Esophagus squamous epithelium (tissue), 5 donors: ENCODE measurements around the gene CAPN11. TPM values are rescaled to one million over a fixed set of nuclear protein-coding genes. Genes with fewer than 3 reads are reported as not detected.
A peak's percentile ranks its signal among the peaks of the same experiment; 100 is the strongest.
"Not testable (repeated sequence)": the region's sequence is repeated elsewhere in the genome, so short reads cannot be mapped to it uniquely, and the experiment has no call there.

Source experiments
- DNase-seq: peaks from one replicate; lab custom pipeline; 2025; lab: John Stamatoyannopoulos, UW
- H3K27ac ChIP-seq, 4 donors: fragments of 200-600 bp; sonication (generic); one replicate each; pipeline ENCODE4 v1.5.1; 2016 to 2019; ENCODE audit warnings: mild to moderate bottlenecking in 1 of 4
- H3K27me3 ChIP-seq, 4 donors: fragments of 200-600 bp; sonication (generic); 1 replicate in 3 of 4; 2 replicates in 1 of 4; pipeline versions ENCODE4 v1.5.1 to v1.6.0; 2017 to 2021; ENCODE audit warnings: antibody characterized with exemption in 1 of 4
- H3K36me3 ChIP-seq, 3 donors: fragments of 200-600 bp; sonication (generic); one replicate each; pipeline ENCODE4 v1.5.1; 2016 to 2019
- H3K4me1 ChIP-seq, 3 donors: fragments of 200-600 bp; sonication (generic); one replicate each; pipeline ENCODE4 v1.5.1; 2017 to 2019
- H3K4me3 ChIP-seq, 4 donors: fragments of 200-600 bp; sonication (generic); 1 replicate in 3 of 4; 2 replicates in 1 of 4; pipeline ENCODE4 v1.5.1; 2016 to 2019; ENCODE audit warnings: mild to moderate bottlenecking in 2 of 4, moderate library complexity in 1 of 4
- H3K9me3 ChIP-seq, 3 donors: fragments of 200-600 bp; sonication (generic); one replicate each; pipeline ENCODE4 v1.5.1; 2016 to 2019
- CTCF ChIP-seq, 6 experiments: fragments of 450-650 bp in 4 of 6; fragments of 200-600 bp in 2 of 6; sonication (generic) in 2 of 6; IDR thresholded peaks; one replicate each; pipeline ENCODE4 v1.5.1; 2016 to 2019; ENCODE audit warnings: antibody characterized with exemption in 6 of 6, mild to moderate bottlenecking in 4 of 6, moderate library complexity in 4 of 6
- POLR2A ChIP-seq, 4 donors: fragments of 450-650 bp; IDR thresholded peaks; one replicate each; pipeline ENCODE4 v1.6.1; 2017; ENCODE audit warnings: antibody characterized with exemption in 4 of 4, mild to moderate bottlenecking in 4 of 4, moderate library complexity in 3 of 4
- WGBS, 2 donors: methylation state at CpG; one replicate each; pipeline ENCODE4 v1.1.5; 2018; 5-methylcytosine and 5-hydroxymethylcytosine counted together
- intact Hi-C: fragments of 100-400 bp; cut with DNase I; formaldehyde crosslinking; loops from one replicate; pipeline ENCODE4 v1.15.0; 2022
- total RNA-seq, 4 donors: library from RNA; depleted of rRNA; stranded (reverse); fragments of >200 nt; gene quantifications; one replicate each; pipeline ENCODE4 v1.1.0, GENCODE V29; 2016
- donor health status: DM: yes; HTN: yes; CAD: no.

The CAPN11 gene
- total RNA-seq, 4 donors from 2014 or later = 0.57 to 1.00 TPM; not detected in 2

- DNase-seq = no peak
- peaks cover 24 to 54% (median 44%) of the 10 kb centered on the region in 3 donors for H3K4me1 ChIP-seq
- peak overlapping the region in 1 of 4 donors; percentile 62 for H3K27ac ChIP-seq
- H3K4me3 ChIP-seq = no peak overlapping the region
- no peak for TF ChIP-seq CTCF (IDR thresholded peaks at IDR 0.05)
- H3K36me3 ChIP-seq = peaks cover 3 to 41% (median 8%) of the 10 kb centered on the region in 3 donors
- intact Hi-C loops = no loop called here
- no peaks in the 10 kb centered on the region for H3K9me3 ChIP-seq
- no peaks in the 10 kb centered on the region for H3K27me3 ChIP-seq
- 95% methylated on average over 6 of the region's 6 CpGs; no CpG with 5 or more reads in 1 of the 2 donors for WGBS, 2 donors
Observed at GRCh38 chr6:44228031-44228430, 69.4 kb downstream of the CAPN11 start.

- H3K9me3 ChIP-seq = no peaks in the 10 kb centered on the region
- peaks cover 23 to 54% (median 47%) of the 10 kb centered on the region in 3 donors for H3K4me1 ChIP-seq
- no peak for TF ChIP-seq POLR2A (IDR thresholded peaks at IDR 0.05)
- no peak for TF ChIP-seq CTCF (IDR thresholded peaks at IDR 0.05)
- no peak overlapping the region for H3K4me3 ChIP-seq
- intact Hi-C loops = no loop called here
- H3K27ac ChIP-seq = no peak overlapping the region
- no peak for DNase-seq
- 100% methylated on average over 4 of the region's 7 CpGs; no CpG with 5 or more reads in 1 of the 2 donors for WGBS, 2 donors
- H3K36me3 ChIP-seq = peaks cover 3 to 45% (median 8%) of the 10 kb centered on the region in 3 donors
- no peaks in the 10 kb centered on the region for H3K27me3 ChIP-seq
Observed at GRCh38 chr6:44228433-44228832, 69.8 kb downstream of the CAPN11 start.

GRCh38 chr6:44228836-44229235 is 70.2 kb downstream of the CAPN11 start:
- intact Hi-C loops = no loop called here
- DNase-seq = no peak
- no peak for TF ChIP-seq POLR2A (IDR thresholded peaks at IDR 0.05)
- TF ChIP-seq CTCF (IDR thresholded peaks at IDR 0.05) = no peak
- no peaks in the 10 kb centered on the region for H3K9me3 ChIP-seq
- peaks cover 23 to 54% (median 50%) of the 10 kb centered on the region in 3 donors for H3K4me1 ChIP-seq
- H3K36me3 ChIP-seq = peaks cover 3 to 48% (median 8%) of the 10 kb centered on the region in 3 donors
- H3K27me3 ChIP-seq = no peaks in the 10 kb centered on the region
- no peak overlapping the region for H3K27ac ChIP-seq
- WGBS, 2 donors = 63 to 100% methylated on average over 1 to 2 of the region's 5 CpGs
- no peak overlapping the region for H3K4me3 ChIP-seq

- H3K36me3 ChIP-seq = peaks cover 3 to 48% (median 8%) of the 10 kb centered on the region in 3 donors
- intact Hi-C loops = no loop called here
- 89 to 97% methylated on average over 8 to 9 of the region's 11 CpGs for WGBS, 2 donors
- TF ChIP-seq POLR2A (IDR thresholded peaks at IDR 0.05) (no peak), CTCF (IDR thresholded peaks at IDR 0.05) (no peak)
- H3K4me1 ChIP-seq = peaks cover 17 to 54% (median 50%) of the 10 kb centered on the region in 3 donors
- H3K4me3 ChIP-seq = no peak overlapping the region
- H3K27me3 ChIP-seq = no peaks in the 10 kb centered on the region
- no peak overlapping the region for H3K27ac ChIP-seq
- no peaks in the 10 kb centered on the region for H3K9me3 ChIP-seq
- DNase-seq = no peak
Observed at GRCh38 chr6:44229376-44230033, 70.9 kb downstream of the CAPN11 start.

- 95 to 100% methylated on average over 4 to 7 of the region's 10 CpGs for WGBS, 2 donors
- Histone ChIP-seq H3K9me3 (no peaks in the 10 kb centered on the region), H3K36me3 (peaks cover 3 to 48% (median 8%) of the 10 kb centered on the region in 3 donors), H3K27me3 (no peaks in the 10 kb centered on the region), H3K4me1 (peaks cover 16 to 54% (median 50%) of the 10 kb centered on the region in 3 donors), H3K27ac (no peak overlapping the region), H3K4me3 (no peak overlapping the region)
- no peak for TF ChIP-seq POLR2A (IDR thresholded peaks at IDR 0.05)
- no peak for TF ChIP-seq CTCF (IDR thresholded peaks at IDR 0.05)
- intact Hi-C loops = no loop called here
- DNase-seq = no peak
Observed at GRCh38 chr6:44230034-44230675, 71.5 kb downstream of the CAPN11 start.

- H3K36me3 ChIP-seq = peaks cover 3 to 48% (median 8%) of the 10 kb centered on the region in 3 donors
- WGBS, 2 donors = 80 to 82% methylated on average over 9 of the region's 9 CpGs
- H3K9me3 ChIP-seq, H3K27me3 ChIP-seq, intact Hi-C loops, H3K27ac ChIP-seq, DNase-seq, H3K4me3 ChIP-seq: not testable (repeated sequence)
- peaks cover 10 to 49% (median 43%) of the 10 kb centered on the region in 3 donors for H3K4me1 ChIP-seq
Observed at GRCh38 chr6:44231426-44231825, 72.8 kb downstream of the CAPN11 start.
